Measurements from ENCODE around the gene ZIK1. TPM values are rescaled to one million over a fixed set of nuclear protein-coding genes. Genes with fewer than 3 reads are reported as not detected.

ZIK1 gene
- total and polyA plus RNA-seq, 9 of the 15 experiments (the other 6 are each of a cell fraction or from before 2014, with no cell fraction given): 0.03 to 0.42 (median 0.15) TPM; not detected in 1

DNA sequence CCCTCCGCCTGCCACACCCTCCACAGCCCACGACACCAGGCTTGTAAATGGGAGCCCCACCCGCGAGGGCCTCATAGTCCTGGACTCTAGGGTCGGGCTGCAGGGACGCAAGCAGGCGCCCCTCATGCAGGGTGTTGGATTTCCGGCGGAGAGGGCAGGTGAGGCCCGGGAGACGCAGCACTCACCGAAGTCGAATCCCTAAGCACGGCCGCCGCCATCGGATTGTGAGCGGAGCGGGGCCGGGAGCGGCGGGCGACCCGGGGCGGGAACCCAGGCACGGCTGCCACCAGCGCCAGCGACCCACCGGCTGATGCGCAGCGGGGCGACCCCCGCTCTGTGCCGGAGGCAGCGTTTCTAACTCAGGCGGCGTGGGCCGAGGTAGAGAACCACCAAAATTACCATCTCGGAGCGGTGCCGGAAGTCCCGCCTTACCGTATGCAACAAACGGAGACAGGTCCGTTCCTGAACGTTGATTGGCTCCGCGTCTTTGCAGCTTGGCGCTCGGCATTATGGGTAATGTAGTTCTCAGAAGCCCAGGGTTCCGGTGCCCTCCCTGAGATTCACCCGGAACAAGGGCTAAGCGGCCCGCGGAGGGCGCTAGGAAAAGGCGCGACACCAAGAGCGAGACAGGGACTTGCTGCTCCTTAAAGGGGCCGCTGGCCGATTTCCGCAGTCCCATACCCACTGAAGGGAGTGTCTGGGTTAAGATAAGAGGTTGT lies 5.3 kb upstream of the ZIK1 start, which contains the start of gene ZNF416 (continued):
- TF ChIP-seq, protein P1, sequence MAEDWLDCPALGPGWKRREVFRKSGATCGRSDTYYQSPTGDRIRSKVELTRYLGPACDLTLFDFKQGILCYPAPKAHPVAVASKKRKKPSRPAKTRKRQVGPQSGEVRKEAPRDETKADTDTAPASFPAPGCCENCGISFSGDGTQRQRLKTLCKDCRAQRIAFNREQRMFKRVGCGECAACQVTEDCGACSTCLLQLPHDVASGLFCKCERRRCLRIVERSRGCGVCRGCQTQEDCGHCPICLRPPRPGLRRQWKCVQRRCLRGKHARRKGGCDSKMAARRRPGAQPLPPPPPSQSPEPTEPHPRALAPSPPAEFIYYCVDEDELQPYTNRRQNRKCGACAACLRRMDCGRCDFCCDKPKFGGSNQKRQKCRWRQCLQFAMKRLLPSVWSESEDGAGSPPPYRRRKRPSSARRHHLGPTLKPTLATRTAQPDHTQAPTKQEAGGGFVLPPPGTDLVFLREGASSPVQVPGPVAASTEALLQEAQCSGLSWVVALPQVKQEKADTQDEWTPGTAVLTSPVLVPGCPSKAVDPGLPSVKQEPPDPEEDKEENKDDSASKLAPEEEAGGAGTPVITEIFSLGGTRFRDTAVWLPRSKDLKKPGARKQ (CRISPR knock-in tag; IDR thresholded peaks at IDR 0.05): no peak
- TF ChIP-seq, protein P2, sequence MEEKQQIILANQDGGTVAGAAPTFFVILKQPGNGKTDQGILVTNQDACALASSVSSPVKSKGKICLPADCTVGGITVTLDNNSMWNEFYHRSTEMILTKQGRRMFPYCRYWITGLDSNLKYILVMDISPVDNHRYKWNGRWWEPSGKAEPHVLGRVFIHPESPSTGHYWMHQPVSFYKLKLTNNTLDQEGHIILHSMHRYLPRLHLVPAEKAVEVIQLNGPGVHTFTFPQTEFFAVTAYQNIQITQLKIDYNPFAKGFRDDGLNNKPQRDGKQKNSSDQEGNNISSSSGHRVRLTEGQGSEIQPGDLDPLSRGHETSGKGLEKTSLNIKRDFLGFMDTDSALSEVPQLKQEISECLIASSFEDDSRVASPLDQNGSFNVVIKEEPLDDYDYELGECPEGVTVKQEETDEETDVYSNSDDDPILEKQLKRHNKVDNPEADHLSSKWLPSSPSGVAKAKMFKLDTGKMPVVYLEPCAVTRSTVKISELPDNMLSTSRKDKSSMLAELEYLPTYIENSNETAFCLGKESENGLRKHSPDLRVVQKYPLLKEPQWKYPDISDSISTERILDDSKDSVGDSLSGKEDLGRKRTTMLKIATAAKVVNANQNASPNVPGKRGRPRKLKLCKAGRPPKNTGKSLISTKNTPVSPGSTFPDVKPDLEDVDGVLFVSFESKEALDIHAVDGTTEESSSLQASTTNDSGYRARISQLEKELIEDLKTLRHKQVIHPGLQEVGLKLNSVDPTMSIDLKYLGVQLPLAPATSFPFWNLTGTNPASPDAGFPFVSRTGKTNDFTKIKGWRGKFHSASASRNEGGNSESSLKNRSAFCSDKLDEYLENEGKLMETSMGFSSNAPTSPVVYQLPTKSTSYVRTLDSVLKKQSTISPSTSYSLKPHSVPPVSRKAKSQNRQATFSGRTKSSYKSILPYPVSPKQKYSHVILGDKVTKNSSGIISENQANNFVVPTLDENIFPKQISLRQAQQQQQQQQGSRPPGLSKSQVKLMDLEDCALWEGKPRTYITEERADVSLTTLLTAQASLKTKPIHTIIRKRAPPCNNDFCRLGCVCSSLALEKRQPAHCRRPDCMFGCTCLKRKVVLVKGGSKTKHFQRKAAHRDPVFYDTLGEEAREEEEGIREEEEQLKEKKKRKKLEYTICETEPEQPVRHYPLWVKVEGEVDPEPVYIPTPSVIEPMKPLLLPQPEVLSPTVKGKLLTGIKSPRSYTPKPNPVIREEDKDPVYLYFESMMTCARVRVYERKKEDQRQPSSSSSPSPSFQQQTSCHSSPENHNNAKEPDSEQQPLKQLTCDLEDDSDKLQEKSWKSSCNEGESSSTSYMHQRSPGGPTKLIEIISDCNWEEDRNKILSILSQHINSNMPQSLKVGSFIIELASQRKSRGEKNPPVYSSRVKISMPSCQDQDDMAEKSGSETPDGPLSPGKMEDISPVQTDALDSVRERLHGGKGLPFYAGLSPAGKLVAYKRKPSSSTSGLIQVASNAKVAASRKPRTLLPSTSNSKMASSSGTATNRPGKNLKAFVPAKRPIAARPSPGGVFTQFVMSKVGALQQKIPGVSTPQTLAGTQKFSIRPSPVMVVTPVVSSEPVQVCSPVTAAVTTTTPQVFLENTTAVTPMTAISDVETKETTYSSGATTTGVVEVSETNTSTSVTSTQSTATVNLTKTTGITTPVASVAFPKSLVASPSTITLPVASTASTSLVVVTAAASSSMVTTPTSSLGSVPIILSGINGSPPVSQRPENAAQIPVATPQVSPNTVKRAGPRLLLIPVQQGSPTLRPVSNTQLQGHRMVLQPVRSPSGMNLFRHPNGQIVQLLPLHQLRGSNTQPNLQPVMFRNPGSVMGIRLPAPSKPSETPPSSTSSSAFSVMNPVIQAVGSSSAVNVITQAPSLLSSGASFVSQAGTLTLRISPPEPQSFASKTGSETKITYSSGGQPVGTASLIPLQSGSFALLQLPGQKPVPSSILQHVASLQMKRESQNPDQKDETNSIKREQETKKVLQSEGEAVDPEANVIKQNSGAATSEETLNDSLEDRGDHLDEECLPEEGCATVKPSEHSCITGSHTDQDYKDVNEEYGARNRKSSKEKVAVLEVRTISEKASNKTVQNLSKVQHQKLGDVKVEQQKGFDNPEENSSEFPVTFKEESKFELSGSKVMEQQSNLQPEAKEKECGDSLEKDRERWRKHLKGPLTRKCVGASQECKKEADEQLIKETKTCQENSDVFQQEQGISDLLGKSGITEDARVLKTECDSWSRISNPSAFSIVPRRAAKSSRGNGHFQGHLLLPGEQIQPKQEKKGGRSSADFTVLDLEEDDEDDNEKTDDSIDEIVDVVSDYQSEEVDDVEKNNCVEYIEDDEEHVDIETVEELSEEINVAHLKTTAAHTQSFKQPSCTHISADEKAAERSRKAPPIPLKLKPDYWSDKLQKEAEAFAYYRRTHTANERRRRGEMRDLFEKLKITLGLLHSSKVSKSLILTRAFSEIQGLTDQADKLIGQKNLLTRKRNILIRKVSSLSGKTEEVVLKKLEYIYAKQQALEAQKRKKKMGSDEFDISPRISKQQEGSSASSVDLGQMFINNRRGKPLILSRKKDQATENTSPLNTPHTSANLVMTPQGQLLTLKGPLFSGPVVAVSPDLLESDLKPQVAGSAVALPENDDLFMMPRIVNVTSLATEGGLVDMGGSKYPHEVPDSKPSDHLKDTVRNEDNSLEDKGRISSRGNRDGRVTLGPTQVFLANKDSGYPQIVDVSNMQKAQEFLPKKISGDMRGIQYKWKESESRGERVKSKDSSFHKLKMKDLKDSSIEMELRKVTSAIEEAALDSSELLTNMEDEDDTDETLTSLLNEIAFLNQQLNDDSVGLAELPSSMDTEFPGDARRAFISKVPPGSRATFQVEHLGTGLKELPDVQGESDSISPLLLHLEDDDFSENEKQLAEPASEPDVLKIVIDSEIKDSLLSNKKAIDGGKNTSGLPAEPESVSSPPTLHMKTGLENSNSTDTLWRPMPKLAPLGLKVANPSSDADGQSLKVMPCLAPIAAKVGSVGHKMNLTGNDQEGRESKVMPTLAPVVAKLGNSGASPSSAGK (IDR thresholded peaks at IDR 0.05): peak; percentile 60
- TF ChIP-seq, protein P3, sequence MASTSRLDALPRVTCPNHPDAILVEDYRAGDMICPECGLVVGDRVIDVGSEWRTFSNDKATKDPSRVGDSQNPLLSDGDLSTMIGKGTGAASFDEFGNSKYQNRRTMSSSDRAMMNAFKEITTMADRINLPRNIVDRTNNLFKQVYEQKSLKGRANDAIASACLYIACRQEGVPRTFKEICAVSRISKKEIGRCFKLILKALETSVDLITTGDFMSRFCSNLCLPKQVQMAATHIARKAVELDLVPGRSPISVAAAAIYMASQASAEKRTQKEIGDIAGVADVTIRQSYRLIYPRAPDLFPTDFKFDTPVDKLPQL (IDR thresholded peaks at IDR 0.05; ENCODE audit: extremely low read depth, insufficient read length): no peak
- TF ChIP-seq ARHGAP35 (IDR thresholded peaks at IDR 0.05; ENCODE audit: partially characterized antibody) (no peak), ZNF830 (CRISPR knock-in tag; IDR thresholded peaks at IDR 0.05) (no peak), TAF15 (IDR thresholded peaks at IDR 0.05; ENCODE audit: low read depth, low read length) (no peak), CGGBP1 (CRISPR knock-in tag; IDR thresholded peaks at IDR 0.05) (no peak), CC2D1A (IDR thresholded peaks at IDR 0.05) (no peak), ZNF785 (CRISPR knock-in tag; IDR thresholded peaks at IDR 0.05) (no peak), ZNF263 (CRISPR knock-in tag; IDR thresholded peaks at IDR 0.05; ENCODE audit: borderline replicate concordance) (no peak), GABPB1 (CRISPR knock-in tag; IDR thresholded peaks at IDR 0.05) (peak; percentile 94), DACH1 (IDR thresholded peaks at IDR 0.05; ENCODE audit: partially characterized antibody) (no peak), BACH1 (tag; IDR thresholded peaks at IDR 0.05) (no peak), ZNF174 (CRISPR knock-in tag; IDR thresholded peaks at IDR 0.05) (no peak)

All from K562 (cell line).